AG10803 (cell line): Measurements from ENCODE around the gene MANBA.
"Not testable (repeated sequence)": the region's sequence is repeated elsewhere in the genome, so short reads cannot be mapped to it uniquely, and the experiment has no call there.

Source experiments
- DNase-seq: peaks from one replicate; pipeline ENCODE4 v3.0.0; 2010; ENCODE audit warnings: low read depth
- H3K4me3 ChIP-seq: 2 replicates; pipeline ENCODE4 v1.5.1; 2011; ENCODE audit warnings: mild to moderate bottlenecking, low read length, control low read depth
- CTCF ChIP-seq: conservative IDR thresholded peaks from 2 replicates; pipeline ENCODE4 v1.5.1; 2011; ENCODE audit warnings: mild to moderate bottlenecking, low read length, control low read depth, inconsistent platforms

The MANBA gene

GRCh38 chr4:102623622-102624021, 137.1 kb downstream of the MANBA start:
- TF ChIP-seq CTCF, result peak; percentile 16; the same call in 1 of the 2 replicates
- DNase-seq, result peak; percentile 43
- no peak overlapping the region for H3K4me3 ChIP-seq

- DNase-seq, result peak; percentile 80
- TF ChIP-seq CTCF, result peak; percentile 67
- peak overlapping the region; percentile 11; the same call in 1 of the 2 replicates for H3K4me3 ChIP-seq
These were observed 139.9 kb downstream of the MANBA start for GRCh38 chr4:102620697-102621497.

GRCh38 chr4:102619776-102620631, 140.8 kb downstream of the MANBA start:
- not testable (repeated sequence) for H3K4me3 ChIP-seq
- DNase-seq, result peak; percentile 61

GRCh38 chr4:102619021-102619420, 141.7 kb downstream of the MANBA start:
- DNase-seq, result not testable (repeated sequence)

GRCh38 chr4:102616636-102617035, 144.1 kb downstream of the MANBA start:
- no peak overlapping the region for H3K4me3 ChIP-seq
- no peak for DNase-seq
- TF ChIP-seq CTCF, result no peak

More at GRCh38 chr4:102619021-102619420, 141.7 kb downstream of the MANBA start:
- not testable (repeated sequence) for H3K4me3 ChIP-seq

GRCh38 chr4:102614801-102615200, 146.0 kb downstream of the MANBA start:
- no peak for DNase-seq
- no peak overlapping the region for H3K4me3 ChIP-seq
- TF ChIP-seq CTCF, result no peak

GRCh38 chr4:102612824-102613366, 147.9 kb downstream of the MANBA start:
- DNase-seq, result no peak
- TF ChIP-seq CTCF, result no peak

More at GRCh38 chr4:102612824-102613366, 147.9 kb downstream of the MANBA start:
- no peak overlapping the region for H3K4me3 ChIP-seq
